GM18870 (cell line): Measurements from ENCODE around the gene FGD2.

Experiments used
- ATAC-seq: cut with Tn5 transposase; IDR thresholded peaks from one replicate; pipeline ENCODE4 v1.9.1; 2021; ENCODE audit warnings: moderate library complexity; ENCODE audit not compliant: unreplicated experiment

Gene FGD2

DNA sequence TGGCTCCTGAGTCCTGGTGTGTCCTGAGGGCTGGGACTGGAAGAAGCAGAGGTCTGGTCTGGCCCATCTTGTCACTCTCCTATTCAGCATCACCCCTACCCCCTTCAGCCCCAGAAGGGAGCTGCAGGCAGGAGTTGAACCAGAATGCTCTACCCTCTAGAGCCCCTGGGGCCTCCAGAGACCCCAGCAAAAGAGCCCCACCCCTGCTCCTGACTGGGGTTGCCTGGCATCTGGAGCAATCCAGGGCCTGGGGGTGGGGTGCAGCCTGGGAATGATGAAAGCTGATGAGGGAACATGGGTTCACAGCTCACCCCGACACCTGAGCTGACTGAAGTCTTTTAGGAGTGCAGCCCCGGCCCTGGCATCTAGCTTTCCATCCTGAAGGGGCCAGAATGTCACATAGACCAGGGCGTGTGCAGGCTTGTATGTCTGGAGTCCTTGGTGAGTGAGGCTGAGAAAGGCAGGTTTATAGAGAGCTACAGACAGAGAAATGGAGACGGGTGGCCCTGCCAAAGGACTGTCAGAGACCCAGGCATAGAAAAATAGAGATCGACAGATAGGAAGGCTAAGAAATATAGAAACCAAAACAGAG lies 12.2 kb downstream of the FGD2 start:
- ATAC-seq: no peak

DNA sequence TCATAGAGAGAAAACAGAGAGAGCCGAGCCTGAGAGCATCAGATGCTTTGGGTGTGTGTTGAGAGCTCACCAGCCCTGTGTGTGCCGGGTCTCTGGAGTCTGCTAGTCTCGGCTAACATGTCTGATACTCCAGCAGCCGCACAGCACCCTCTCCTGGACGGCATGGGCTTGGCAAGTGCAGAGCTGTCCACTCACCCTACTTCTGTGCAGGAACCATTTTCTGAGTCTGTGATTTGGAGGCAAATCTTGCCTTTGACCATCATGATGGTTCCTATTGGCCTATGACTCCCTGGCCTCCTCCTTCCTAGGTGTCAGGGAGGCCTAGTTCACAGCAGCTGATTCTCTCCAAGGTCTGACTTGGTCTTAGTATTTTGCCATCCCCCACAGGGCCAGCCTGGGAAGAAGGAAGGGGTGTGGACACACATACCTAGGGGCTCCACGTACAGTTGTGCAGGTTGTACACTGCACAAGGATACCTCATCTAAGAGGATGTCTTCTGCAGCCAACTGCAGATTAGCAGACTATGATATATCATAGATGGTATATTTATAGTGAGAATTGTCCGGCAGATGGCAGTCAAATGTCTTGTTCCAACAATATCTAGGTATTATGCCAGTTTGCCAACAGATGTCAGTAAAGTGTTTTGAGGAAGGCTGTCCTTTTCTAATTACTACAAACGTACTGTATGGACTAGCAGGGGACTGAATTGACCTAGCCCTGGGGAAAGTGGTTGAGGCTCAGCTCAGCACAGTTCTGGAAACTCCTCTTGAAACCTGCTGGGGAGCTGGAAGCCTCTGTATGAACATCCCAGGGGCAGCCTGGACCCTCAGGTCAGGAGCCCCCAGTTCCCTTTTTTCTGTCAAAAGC lies 13.0 kb downstream of the FGD2 start:
- ATAC-seq: peak; percentile 78

DNA sequence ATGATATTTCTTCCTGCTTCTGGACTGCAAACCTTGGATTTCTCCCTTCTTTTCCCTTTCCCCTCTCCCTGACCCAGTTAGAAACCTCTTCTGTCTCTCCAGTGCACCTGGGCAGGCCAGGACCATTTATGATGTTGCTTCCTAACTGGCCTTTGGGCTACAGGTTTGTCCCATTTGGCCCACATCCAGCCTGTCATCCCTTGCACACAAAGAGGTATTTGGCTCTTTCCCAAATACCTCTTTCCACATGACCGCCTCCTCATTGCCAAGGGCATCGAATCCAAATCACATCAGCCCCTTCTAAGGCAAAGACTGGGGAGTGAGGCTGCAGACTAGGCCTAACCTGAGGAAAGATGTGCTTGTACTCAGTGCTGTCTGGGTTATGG lies 13.6 kb downstream of the FGD2 start:
- no peak for ATAC-seq

DNA sequence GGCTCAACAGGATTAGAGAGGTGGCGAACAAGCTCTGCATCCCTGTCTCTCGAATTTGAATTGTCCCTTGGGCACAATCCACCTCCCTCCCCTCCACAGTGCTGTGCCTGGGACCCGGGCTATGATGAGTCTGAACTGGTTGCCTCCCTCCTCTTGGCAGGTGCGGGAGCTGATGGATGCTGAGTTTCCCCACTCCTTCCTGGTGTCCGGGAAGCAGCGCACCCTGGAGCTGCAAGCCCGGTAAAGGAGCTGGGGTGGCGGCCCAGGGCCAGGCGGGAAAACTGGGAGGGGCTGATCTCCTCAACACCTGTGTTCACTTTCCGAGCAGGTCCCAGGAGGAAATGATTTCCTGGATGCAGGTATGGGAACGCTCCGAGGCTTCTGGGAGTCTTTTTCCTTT lies 14.9 kb downstream of the FGD2 start:
- ATAC-seq: no peak

DNA sequence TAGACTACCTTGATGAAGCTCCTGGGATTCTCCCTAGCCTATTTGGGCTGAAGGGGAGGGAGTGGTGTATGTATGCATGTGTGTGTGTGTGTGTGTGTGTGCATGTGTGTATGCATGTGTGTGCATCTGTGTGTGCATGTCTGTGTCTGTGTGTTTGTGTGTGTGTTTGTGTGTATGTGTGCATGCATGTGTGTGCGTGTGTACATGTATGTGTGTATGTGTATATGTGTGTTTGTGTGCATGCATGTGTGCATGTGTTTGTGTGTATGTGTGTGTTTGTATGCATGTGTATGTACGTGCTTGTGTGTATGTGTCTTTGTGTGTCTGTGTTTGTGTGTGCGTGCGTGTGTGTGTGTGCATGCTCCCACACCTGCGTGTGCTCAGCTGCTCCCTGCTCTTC lies 15.4 kb downstream of the FGD2 start:
- no peak for ATAC-seq

DNA sequence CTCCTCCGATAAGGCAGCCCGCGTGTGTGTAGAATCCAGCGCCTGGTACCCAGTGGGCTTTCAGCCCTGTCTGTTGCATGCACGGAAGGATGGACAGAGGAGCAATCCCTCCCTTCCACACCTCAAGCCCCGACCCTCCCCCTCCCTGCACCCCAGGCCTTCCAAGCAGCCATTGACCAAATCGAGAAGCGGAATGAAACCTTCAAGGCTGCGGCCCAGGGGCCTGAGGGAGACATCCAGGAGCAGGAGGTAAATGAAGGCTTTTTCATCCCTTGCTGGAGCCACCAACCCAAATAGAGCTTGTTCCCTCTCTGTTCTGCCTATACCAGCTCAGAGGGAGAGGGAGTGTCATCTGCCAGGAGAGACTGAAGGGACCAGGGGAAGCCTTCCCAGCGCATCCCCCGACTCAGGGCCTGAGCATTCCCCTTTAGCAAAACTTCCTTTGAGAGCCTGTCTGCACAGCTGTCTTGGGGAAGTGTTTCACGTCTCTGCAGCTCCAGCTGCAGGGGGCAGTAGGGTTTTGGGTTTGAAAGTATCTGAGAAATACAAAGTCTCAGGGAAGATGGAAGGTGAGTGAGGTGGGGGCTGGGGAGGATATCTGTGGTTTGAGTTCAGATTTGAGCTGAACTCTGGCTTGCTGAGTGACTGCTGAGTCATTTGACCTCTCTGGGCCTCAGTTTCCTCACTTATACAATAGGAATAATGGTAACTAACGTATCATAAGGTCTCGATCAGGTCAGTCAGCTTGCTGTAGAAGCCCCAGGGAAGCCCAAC lies 16.1 kb downstream of the FGD2 start:
- ATAC-seq: no peak

DNA sequence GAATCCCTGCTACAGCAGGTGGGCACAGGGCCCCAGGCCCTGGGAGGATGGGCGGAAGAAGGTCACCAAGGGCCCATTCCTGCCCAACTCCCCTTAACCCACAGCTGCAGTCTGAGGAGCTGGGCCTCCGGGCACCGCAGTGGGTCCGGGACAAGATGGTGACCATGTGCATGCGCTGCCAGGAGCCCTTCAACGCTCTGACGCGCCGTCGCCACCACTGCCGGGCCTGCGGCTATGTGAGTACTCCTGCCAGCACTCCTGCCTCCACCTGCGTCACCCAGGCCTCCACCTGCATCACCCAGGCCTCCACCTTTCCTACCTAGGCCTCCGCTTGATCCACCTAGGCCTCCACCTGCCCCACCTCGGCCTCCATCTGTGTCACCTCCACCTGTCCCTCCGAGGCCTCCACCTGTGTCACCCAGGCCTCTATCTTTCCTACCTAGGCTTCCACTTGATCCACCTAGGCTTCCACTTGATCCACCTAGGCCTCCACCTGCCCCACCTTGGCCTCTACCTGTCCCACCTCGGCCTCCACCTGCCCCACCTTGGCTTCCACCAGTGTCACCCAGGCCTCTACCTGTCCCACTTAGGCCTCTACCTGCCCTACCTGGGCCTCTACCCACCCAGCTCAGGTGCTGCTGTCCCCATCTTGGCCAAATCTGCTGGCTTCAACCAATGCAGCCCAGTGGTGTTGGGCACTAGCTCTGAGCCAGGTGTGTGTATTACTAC lies 16.8 kb downstream of the FGD2 start:
- no peak for ATAC-seq

DNA sequence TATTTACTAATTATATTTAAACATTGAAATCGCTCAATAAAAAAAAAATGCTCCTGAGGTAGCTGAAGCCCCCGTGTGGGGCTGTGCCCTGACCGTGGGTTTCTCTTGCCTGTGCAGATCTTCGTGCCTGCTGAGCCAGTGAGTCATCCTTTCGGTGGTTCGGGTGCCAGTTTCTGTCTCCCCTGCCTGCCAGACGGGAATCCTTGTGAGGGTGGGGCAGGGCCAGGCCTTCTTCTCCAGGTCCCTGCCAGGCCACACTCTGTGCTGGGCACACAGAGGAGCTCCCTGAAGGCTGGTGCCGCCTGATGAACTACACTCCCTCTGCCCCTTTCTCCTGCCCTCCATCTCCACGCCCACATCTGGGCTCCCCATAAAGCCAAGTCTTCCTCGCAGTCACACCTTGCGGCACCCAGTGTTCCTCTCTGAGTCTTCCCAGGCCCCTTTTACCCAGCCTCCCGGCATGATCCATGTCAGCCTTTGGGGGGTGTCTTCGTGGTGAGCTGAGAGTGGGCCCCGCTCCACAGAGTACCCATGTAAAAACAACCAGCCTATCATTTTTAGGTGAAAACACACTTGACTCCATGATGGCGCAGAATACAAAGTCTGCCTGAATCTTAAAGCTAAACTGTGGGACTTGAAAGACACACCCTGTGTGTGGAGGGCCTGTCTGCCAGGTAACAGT lies 19.3 kb downstream of the FGD2 start:
- no peak for ATAC-seq

DNA sequence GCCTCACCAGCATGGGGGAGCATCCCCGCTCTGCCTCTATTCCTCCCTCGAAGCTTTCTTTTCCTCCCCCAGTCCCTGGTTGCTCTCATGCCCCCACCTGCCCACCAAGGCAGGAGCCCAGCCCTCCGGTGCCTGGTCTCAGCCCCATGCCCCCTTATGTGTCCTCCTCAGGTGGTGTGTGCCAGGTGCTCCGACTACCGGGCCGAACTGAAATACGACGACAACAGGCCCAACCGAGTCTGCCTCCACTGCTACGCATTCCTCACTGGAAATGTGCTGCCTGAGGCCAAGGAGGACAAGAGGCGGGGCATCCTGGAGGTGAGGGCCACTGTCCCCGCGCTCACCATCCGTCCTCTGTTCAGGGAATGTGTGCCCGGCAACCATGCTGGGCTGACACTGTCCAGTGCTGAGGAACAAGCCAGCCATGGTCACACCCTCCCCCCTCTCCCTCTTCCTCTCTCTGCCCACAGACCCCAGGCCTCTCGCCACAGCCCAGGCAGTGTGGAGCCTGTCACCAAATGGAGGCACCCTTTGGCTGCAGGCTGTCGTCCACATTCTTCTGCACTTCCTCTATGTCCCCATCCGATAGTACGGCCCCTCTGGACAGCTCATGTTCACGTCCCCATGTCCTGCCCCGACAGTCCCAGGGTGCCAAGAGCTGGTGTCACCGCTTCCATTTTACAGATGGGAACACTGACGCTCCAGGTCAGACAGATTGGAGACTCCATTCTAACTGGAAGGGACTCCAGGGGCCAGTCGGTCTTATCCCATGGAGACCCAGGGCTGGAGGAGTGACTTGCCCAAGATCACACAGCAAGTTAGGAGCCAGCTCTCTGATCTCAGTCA lies 20.4 kb downstream of the FGD2 start:
- no peak for ATAC-seq

DNA sequence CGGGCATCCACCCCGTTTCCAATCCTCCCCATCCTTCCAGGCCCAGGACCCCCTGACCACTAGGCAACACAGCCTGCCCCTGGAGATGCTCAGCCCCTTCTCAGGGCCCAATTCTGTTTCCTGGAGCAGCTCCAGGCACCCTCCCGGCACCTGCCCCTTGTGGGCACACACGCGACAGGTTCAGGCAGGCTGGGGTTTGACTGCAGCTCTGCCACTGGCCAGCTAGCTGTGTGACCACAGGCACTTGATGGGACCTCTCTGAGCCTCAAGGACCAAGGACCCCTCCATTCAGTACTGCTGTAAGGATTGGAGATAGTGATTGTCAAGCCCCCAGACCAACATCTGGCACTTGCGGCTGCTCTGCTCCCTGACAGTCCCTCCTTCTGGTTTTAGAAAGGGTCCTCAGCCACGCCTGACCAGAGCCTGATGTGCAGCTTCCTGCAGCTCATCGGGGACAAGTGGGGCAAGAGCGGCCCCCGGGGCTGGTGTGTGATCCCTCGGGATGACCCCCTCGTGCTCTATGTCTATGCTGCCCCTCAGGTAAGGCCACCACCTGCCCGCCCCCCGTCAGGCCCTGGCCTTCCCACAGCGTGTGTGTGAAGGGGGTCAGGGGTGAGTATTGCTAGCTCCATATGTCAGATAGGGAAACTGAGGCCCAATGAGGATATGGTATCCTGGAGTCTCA lies 21.7 kb downstream of the FGD2 start:
- ATAC-seq: no peak

DNA sequence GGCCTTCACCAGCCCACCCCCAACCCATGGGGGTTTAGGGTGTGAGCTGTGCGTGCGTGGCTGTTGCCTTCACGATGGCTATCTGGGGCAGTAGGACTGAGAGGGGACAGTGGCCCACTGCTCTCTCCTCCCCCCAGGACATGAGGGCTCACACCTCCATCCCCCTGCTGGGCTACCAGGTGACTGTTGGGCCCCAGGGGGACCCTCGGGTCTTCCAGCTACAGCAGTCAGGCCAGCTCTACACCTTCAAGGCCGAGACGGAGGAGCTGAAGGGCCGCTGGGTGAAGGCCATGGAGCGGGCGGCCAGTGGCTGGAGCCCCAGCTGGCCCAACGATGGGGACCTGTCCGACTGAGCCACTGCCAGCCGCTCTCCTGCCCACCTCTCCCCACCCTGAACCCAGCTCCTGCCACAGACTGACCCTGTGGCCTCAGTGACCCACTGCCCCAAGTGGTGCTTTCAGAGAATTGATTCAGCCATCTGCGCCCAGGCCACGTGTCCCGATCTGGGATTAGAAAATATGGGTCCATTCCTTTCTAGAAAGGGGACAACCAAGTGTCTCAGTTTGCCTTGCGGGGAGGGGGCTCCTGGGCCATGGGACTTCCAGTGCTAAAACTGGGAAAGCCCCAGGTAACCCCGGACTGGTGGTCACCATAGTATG lies 22.5 kb downstream of the FGD2 start:
- ATAC-seq: no peak

DNA sequence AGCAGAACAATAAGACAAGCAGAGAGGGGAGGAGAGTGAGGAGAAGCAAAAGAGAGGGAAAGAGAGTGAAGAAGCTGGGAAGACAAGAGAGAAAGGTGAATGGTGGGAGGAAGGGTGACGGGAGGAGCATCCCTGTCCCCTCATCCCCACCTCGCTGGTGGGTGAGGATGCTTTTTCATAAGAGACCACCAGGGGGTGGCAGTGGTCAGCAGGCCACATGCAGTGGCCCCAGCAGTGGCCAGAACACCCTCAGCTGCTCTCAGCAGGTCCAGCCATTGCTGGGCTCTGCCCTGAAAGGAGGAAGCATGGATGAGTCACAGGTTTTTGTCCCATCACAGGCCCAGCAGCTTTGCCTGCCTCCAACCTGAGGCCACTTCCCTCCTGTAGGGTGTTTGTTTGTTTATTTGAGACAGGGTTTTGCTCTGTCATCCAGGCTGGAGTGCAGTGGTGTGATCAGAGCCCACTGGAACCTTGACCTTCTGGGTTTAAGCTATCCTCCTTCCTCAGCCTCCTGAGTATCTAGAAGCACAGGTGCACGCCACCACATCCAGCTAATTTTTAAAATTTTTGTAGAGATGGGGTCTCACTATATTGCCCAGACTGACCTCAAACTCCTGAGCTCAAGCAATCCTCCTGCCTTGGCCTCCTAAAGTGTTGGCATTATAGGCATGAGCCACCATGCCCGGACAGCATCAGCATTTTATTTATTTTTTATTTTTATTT lies 24.0 kb downstream of the FGD2 start:
- ATAC-seq: no peak

DNA sequence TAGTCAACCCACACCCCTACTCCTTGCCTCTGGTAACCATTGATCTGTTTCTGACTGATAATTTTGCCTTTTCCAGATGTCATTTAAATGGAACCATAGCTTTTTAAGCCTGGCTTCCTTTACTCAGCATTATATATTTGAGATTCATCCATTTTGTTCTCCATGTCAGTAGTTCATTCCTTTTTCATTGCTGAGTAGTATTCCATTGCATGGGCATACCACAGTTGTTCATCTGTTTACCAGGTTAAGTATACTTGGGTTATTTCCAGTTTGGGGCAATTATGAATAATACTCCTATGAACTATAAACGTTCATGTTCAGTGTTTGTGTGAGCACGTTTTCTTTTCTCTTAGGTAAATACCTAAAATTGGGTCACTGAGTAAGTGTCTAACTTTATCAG lies 25.1 kb downstream of the FGD2 start:
- ATAC-seq: no peak

DNA sequence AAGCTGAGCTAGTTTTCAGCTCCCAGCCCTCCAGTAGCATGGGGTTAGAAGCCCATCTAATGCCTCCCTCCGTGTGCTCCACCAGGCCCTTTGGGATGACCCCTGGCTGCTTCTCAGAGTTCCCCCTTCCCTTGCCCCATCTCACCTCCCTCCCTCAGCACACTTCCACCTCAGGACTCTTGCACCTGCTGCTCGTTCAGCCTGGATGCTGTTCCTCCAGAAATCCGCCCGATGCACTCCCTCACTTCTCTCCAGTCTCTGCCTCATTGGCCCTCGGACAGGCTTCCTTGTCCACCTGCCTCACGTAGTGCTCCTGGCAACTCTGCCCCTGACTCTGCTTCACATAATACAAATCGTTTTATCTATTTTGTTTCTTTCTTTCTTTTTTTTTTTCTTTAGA lies 26.8 kb downstream of the FGD2 start:
- ATAC-seq: no peak

DNA sequence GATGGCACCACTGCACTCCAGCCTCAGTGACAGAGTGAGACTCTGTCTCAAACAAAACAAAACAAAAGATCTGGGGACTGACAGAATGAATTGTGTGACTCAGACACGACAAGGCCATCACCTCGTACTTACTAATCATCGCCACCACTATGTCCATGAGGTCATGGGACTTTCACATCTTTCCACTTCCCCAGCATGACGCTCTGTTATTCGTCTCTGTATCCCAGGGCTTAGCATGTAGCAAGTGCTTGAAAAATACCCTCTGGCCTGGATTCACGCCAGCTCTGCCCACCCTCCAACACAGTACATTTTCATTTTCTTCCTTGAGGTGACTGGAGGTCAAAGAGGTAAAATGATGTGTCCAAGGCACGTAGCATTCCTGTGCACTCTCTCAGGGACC lies 27.8 kb downstream of the FGD2 start:
- ATAC-seq: no peak

DNA sequence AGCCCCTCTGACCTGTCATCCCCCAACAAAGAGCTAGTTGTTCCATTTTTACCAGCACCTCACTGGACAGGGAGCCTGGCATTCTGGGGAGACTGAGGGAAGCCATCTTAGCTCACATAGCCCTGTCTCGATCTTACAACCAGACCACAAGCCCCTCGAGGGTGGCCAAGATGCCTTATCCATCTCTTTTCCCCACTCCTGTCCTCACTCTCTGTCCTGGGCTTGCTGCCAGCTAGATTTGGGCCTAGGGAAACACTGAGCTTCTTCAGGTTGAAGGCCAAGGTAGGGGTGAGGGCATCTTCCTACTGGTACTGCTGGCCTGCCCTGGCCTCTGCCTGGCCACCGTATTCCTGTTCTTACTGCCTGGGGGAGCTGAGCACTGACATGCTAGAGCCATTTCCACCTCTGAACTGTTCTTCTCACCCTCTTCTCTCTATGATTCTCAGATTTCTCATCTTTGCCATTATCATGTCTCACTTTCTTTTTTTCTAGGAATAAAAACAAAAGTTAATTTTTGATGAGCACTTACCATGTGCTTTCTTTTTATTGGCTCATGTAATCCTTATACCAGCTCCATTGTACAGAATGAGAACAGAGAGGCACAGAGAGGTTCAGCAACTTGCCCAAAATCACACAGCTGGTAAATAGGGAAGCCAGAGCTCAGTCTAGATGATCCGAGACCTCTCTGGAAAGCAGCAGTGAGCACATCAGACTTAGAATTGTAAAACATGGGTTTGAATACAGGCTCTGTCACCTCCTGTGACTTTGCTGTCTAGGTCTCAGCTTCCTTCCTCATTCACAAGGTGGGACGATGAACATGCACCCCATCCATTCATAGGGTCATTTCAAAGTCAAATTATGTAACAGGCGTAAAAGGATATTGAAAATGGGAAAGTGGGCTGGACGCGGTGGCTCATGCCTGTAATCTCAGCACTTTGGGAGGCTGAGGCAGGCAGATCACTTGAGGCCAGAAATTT lies 28.7 kb downstream of the FGD2 start:
- ATAC-seq: no peak

DNA sequence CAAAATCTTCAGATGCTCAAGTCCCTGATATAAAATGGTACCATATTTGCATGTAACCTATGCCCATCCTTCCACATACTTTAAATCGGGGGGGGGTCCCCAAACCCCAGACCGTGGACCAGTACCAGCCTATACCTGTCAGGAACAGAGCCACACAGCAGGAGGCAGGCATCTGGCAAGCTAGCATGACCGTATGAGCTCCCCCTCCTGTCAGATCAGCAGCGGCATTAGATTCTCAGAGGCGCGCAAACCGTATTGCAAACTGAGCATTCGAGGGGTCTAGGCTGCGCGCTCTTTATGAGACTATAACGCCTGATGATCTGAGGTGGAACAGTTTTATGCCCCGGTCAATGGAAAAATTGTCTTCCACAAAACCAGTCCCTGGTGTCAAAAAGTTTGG lies 30.7 kb downstream of the FGD2 start:
- ATAC-seq: no peak
